ENCODE results near the gene TCF7L1.

DNA sequence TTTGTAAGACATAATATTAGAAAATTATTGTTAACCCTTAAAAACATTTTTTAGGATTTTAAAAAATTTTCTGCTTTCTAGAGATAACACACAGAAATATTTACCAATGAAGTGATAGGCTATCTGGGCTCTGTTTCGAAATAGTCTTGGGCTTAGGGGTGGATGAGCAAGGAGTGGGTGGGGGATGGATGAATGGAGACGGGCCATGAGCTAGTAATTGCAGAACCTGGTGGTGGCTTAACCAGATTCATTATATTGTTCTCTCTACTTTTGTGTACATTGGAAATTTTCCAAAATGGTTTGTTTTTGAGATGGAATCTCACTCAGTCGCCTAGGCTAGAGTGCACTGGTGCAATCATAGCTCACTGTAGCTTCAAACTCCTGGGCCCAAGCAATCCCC is 89.6 kb downstream of the TCF7L1 start:
- TF ChIP-seq, protein P1, sequence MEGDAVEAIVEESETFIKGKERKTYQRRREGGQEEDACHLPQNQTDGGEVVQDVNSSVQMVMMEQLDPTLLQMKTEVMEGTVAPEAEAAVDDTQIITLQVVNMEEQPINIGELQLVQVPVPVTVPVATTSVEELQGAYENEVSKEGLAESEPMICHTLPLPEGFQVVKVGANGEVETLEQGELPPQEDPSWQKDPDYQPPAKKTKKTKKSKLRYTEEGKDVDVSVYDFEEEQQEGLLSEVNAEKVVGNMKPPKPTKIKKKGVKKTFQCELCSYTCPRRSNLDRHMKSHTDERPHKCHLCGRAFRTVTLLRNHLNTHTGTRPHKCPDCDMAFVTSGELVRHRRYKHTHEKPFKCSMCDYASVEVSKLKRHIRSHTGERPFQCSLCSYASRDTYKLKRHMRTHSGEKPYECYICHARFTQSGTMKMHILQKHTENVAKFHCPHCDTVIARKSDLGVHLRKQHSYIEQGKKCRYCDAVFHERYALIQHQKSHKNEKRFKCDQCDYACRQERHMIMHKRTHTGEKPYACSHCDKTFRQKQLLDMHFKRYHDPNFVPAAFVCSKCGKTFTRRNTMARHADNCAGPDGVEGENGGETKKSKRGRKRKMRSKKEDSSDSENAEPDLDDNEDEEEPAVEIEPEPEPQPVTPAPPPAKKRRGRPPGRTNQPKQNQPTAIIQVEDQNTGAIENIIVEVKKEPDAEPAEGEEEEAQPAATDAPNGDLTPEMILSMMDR (IDR thresholded peaks at IDR 0.05; ENCODE audit: insufficient read depth, low read length): no peak
- TF ChIP-seq GABPA (IDR thresholded peaks at IDR 0.05; ENCODE audit: low read depth) (no peak), SPI1 (IDR thresholded peaks at IDR 0.05; ENCODE audit: borderline replicate concordance, low read depth) (no peak), POLR2AphosphoS5 (IDR thresholded peaks at IDR 0.05; ENCODE audit: low read depth) (no peak)

Measured in HL-60 (cell line).